Left kidney (tissue), 2 donors: ENCODE results near the gene FNDC5. TPM values are rescaled to one million over a fixed set of nuclear protein-coding genes. Genes with fewer than 3 reads are reported as not detected.

Experiments used
- DNase-seq: peaks from one replicate; pipeline ENCODE4 v3.0.0-alpha.2; 2013
- polyA plus RNA-seq: library from polyadenylated mRNA; unstranded; fragments of 120-200 nt; gene quantifications from one replicate; pipeline ENCODE4 v1.2.1, GENCODE V29; 2013; ENCODE audit not compliant: insufficient read length

The FNDC5 gene
- polyA plus RNA-seq, 1 donor, result 44.6 TPM

DNA sequence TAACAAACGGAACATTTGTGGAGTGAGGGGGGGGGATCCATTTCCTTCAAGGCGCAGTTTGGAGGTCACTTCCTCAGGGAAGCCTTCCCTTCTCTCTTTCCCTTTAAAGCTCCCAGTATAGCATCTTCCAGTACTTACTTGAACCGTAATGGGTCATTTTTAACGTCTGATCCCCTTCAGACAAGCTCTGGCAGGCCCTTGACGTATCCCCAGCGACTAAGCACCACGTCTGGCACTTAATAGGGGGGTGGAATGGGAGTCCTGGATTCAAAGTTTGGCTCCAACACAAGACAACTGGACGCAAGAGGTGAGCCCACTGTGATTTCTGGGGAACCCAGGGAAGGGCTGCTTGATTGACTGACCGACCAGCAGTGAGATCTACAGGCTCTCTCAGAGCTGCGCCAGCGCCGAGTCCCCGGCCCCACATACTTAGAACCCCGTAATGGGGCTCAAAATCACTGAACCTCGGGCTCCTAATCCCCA lies 54.0 kb downstream of the FNDC5 start:
- DNase-seq, result peak; percentile 6

DNA sequence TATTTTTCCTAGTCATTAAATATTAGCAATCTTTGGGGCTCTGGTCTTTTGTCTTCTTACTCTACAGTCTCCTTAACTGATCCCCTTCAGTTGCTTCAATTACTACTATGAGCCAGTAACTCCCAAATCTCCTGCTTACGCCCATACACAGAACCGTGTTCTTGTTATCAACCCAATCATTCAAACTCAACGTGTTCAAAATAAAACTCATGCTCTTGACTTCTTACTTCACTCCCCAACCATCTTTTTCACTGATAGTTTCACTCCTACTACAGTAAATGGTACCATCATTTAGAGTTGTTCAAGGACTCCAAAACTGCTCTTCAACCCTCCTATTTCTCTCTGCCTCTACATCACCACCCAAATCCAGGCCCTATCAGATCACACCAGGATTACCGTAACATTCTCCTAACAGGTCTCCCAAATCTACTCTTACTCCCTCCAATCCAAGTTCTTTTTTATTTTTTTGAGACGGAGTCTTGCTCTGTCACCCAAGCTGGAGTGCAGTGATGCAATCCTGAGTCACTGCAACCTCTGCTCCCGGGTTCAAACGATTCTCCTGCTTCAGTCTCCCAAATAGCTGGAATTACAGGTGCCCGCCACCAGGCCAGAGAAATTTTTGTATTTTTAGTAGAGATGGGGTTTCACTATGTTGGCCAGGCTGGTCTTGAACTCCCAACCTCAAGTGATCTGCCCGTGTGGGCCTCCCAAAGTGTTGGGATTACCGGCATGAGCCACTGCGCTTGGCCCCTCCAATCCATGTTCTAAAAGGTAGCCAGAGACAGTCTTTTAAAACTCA lies 56.6 kb downstream of the FNDC5 start:
- DNase-seq, result no peak

Other genes starting within 250 kb of the FNDC5 start
- 47.5 TPM for gene ZBTB8OS, start 220.4 kb downstream of the FNDC5 start, polyA plus RNA-seq
- 379 TPM for gene RBBP4, start 219.7 kb downstream of the FNDC5 start, polyA plus RNA-seq
- 1.2 TPM for gene SYNC, start 168.1 kb downstream of the FNDC5 start, polyA plus RNA-seq
- gene YARS1, start 53.6 kb downstream of the FNDC5 start, polyA plus RNA-seq, result 78.6 TPM
- gene S100PBP, start 53.3 kb downstream of the FNDC5 start, polyA plus RNA-seq, result 57.7 TPM
- gene HPCA, start 15.6 kb upstream of the FNDC5 start, polyA plus RNA-seq, result 0.57 TPM
- gene TMEM54, start 30.5 kb upstream of the FNDC5 start, polyA plus RNA-seq, result 5.6 TPM
- gene RNF19B, start 93.9 kb upstream of the FNDC5 start, polyA plus RNA-seq, result 16.1 TPM
- gene AK2, start 166.0 kb upstream of the FNDC5 start, polyA plus RNA-seq, result 236 TPM
- gene AZIN2, start 210.2 kb upstream of the FNDC5 start, polyA plus RNA-seq, result 5.9 TPM